GM18498 (cell line): ENCODE measurements around the gene GGN.
A peak's percentile ranks its signal among the peaks of the same experiment; 100 is the strongest.
"Not testable (repeated sequence)": the region's sequence is repeated elsewhere in the genome, so short reads cannot be mapped to it uniquely, and the experiment has no call there.

Source experiments
- ATAC-seq: cut with Tn5 transposase; IDR thresholded peaks from one replicate; pipeline ENCODE4 v1.9.1; 2021; ENCODE audit warnings: mild to moderate bottlenecking, moderate library complexity; ENCODE audit not compliant: unreplicated experiment

Gene GGN

DNA sequence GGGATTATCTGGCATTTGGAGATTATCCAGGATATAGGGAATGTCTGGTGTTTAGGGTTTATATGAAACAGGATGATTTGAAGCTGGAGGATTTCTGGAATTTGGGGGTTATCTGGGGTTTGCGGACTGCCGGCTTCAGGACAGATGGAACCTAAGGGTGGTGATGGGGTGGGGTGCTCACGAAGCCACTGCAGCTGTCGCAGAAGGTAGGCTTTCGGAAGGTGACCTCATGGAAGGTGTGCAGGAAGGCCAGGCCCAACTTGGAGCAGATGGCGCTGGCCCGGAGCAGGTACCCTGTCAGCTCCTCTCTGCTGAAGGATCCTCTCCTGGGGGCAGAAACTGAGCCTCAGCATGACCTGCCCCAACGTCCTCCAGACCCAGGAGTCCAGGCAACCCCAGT is 24.7 kb upstream of the GGN start:
- no peak for ATAC-seq

DNA sequence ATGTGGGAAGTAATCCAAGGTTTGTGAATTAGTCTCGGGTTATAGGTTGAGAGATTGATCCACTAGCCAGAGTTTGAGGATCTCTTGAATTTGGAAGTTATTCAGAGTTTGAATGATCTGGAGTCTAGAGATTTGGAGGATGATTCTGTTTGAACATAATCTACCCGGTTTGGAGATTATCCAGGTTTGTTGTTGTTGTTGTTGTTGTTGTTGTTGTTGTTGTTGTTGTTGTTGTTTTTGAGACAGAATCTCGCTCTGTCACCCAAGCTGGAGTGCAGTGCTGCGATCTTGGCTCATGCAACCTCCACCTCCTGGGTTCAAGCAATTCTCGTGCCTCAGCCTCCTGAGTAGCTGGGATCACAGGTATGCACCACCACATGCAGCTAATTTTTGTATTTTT is 24.1 kb upstream of the GGN start:
- not testable (repeated sequence) for ATAC-seq

DNA sequence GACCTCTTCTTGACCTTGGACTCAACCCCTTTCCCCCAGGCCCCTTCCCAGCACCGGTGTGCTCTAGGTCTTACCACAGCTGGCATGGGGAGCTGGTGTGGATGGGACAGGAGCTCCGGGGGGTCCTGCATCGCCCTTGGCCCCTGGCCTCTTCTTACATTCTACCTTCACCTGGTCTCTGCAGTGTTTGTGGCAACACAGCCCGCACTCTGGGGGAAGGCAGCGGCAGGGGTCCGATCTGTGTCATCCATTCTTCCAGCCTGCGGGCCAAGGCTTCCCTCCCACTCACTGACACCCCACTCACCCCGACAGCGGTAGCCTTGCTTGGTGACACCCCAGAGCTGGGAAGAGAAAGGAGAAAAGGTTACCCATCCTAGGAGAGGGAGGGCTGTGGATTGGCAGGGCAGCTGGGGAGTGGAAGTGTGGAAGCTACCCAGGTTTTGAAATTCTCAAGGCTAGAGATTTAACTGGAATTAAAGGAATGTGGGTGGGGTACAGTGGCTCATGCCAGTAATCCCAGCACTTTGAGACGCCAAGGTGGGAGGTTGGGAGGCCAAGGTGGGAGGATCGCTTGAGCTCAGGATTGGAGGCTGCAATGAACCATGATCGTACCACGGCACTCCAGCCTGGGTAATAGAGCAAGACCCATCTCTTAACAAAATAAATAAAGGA is 23.3 kb upstream of the GGN start:
- ATAC-seq = no peak

DNA sequence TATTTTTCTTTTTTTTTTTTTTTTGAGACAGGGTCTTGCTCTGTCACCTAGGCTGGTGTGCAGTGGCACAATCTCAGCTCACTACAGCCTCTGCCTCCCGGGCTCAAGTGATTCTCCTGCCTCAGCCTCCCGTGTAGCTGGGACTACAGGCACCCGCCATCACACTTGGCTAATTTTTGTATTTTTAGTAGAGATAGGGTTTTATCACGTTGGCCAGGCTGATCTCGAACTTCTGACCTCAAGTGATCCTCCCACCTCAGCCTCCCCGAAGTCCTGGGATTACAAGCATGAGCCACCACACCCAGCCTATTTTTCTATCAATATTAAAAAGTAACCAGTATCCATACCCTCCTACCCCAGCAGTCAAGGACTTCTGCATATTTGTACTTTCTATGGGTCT is 22.6 kb upstream of the GGN start:
- not testable (repeated sequence) for ATAC-seq

- ATAC-seq = no peak
Observed at GRCh38 chr19:38409631-38410133, 21.8 kb upstream of the GGN start.

- no peak for ATAC-seq
Observed at GRCh38 chr19:38405276-38405675, 17.4 kb upstream of the GGN start.

GRCh38 chr19:38404858-38405257 is 17.0 kb upstream of the GGN start:
- no peak for ATAC-seq

- ATAC-seq = peak; percentile 95
Observed at GRCh38 chr19:38402967-38403674, 15.3 kb upstream of the GGN start, which contains the start of gene FAM98C. FAM98C (plus strand) TSS chr19:38403093; CDS start chr19:38403154, 61 bp downstream.

- no peak for ATAC-seq
Observed at GRCh38 chr19:38402623-38402966, 14.8 kb upstream of the GGN start.

DNA sequence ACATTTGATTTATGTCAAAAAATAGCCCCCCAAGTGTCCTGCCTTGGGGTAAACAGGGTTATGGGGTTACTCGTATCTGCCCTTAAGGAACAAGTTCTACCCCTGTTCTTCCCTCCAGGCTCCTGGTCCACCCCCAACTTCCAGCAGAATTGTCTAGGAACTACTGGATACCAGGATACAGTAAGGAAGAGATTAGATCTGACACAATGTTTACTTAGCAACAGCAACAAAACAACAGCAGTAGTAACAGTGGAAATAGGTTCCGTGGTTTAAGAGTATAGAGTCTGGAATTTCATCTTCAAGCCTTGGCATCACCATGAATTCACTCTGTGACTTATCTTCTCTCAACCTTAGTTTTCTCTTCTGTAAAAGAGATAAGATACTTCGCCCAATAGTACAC is 13.3 kb upstream of the GGN start:
- no peak for ATAC-seq

- ATAC-seq = no peak
Observed at GRCh38 chr19:38400361-38400760, 12.5 kb upstream of the GGN start.

GRCh38 chr19:38399537-38399936 is 11.7 kb upstream of the GGN start:
- ATAC-seq = no peak

DNA sequence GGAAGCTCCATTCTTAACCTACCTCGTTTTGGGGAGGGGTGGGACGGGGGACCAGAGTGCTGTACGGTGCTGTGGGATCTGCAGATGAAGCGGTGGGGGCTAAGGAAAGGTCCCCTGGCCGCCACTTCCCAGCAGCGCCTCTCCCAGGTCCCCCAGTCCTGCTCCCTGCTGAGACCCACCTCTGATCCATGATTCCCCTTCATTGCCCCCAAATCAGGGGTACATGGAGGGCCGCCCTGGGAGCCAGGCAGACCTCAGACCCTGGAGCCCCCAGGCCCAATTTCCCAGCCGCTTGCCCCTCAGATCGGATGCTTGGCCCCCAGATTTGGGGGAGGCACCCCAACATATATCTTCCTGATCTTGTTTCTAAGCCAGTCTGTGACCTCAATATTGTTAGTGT is 11.2 kb upstream of the GGN start:
- ATAC-seq = no peak

GRCh38 chr19:38395381-38396114 is 7.7 kb upstream of the GGN start:
- ATAC-seq = no peak

GRCh38 chr19:38394488-38394887 is 6.7 kb upstream of the GGN start:
- ATAC-seq = no peak

- ATAC-seq = no peak
Observed at GRCh38 chr19:38392707-38393308, 5.0 kb upstream of the GGN start.

GRCh38 chr19:38391911-38392464 is 4.2 kb upstream of the GGN start:
- no peak for ATAC-seq

- no peak for ATAC-seq
Observed at GRCh38 chr19:38389957-38390924, 2.4 kb upstream of the GGN start.

- no peak for ATAC-seq
Observed at GRCh38 chr19:38389101-38389925, 1.5 kb upstream of the GGN start.
